Spleen (tissue), 11 donors: ENCODE measurements around the gene PCSK9. TPM values are rescaled to one million over a fixed set of nuclear protein-coding genes. Genes with fewer than 3 reads are reported as not detected.

ENCODE experiments used
- DNase-seq: peaks from one replicate; pipeline ENCODE4 v3.0.0-alpha.2; 2020
- H3K27ac ChIP-seq, 8 donors: fragments of 200-600 bp; sonication (generic) in 7 of 8; 1 replicate in 4 of 8; 2 replicates in 4 of 8; pipeline versions ENCODE4 v1.5.0 to v1.8.0; 2016 to 2021; ENCODE audit warnings: inconsistent platforms in 4 of 8, mild to moderate bottlenecking in 4 of 8, moderate library complexity in 1 of 8
- H3K27me3 ChIP-seq, 7 donors: fragments of 200-600 bp; sonication (generic) in 6 of 7; replicated peaks in 1 of 7; 1 replicate in 4 of 7; 2 replicates in 3 of 7; pipeline versions ENCODE4 v1.5.0 to v1.8.0; 2016 to 2021; ENCODE audit warnings: inconsistent platforms in 3 of 7, mild to moderate bottlenecking in 1 of 7
- H3K36me3 ChIP-seq, 6 donors: fragments of 200-600 bp; sonication (generic) in 5 of 6; 1 replicate in 4 of 6; 2 replicates in 2 of 6; pipeline versions ENCODE4 v1.5.0 to v1.8.0; 2016 to 2021; ENCODE audit warnings: inconsistent platforms in 2 of 6
- H3K4me1 ChIP-seq, 6 donors: fragments of 200-600 bp; sonication (generic) in 5 of 6; 1 replicate in 3 of 6; 2 replicates in 3 of 6; pipeline versions ENCODE4 v1.5.0 to v1.8.0; 2016 to 2021; ENCODE audit warnings: inconsistent platforms in 3 of 6
- H3K4me3 ChIP-seq, 8 donors: fragments of 200-600 bp; sonication (generic) in 7 of 8; 1 replicate in 4 of 8; 2 replicates in 4 of 8; pipeline versions ENCODE4 v1.5.0 to v1.8.0; 2016 to 2021; ENCODE audit warnings: inconsistent platforms in 4 of 8, mild to moderate bottlenecking in 4 of 8, moderate library complexity in 2 of 8
- H3K9me3 ChIP-seq, 8 donors: fragments of 200-600 bp; sonication (generic) in 7 of 8; 1 replicate in 4 of 8; 2 replicates in 4 of 8; pipeline versions ENCODE4 v1.5.0 to v1.8.0; 2016 to 2021; ENCODE audit warnings: inconsistent platforms in 4 of 8
- POLR2A ChIP-seq, 3 donors: fragments of 450-650 bp; IDR thresholded peaks; one replicate each; pipeline ENCODE4 v1.5.1; 2017; ENCODE audit warnings: antibody characterized with exemption in 3 of 3, mild to moderate bottlenecking in 1 of 3
- POLR2AphosphoS5 ChIP-seq, 3 donors: sonication (generic); formaldehyde crosslinking; IDR thresholded peaks; one replicate each; pipeline ENCODE4 v1.5.1; 2017; ENCODE audit warnings: antibody characterized with exemption in 3 of 3
- WGBS, 5 donors: extraction: QIAGEN DNeasy Blood & Tissue Kit in 3 of 5; methylation state at CpG; one replicate each; pipeline versions ENCODE4 v1.1.5 to v1.1.7; 2013 to 2018; 5-methylcytosine and 5-hydroxymethylcytosine counted together
- intact Hi-C: fragments of 100-400 bp; cut with DNase I; formaldehyde crosslinking; loops from one replicate; pipeline ENCODE4 v1.15.0; 2023; ENCODE audit warnings: low total_unique reads
- polyA plus RNA-seq, 3 donors: library from polyadenylated mRNA; stranded (reverse); fragments of 200-250 nt; gene quantifications; one replicate each; pipeline ENCODE4 v1.2.1, GENCODE V29; 2013
- total RNA-seq, 7 donors: library from RNA; depleted of rRNA in 3 of 7; stranded (reverse); fragments of >200 nt in 3 of 7; fragmentation: NEBNext Ultra II Directional in 4 of 7; extraction: Animal tissue kit (Norgen Biotek cat#: 25700) in 4 of 7; gene quantifications; one replicate each; pipeline versions ENCODE4 v1.1.0 to v1.2.1, GENCODE V29; 2016 to 2021
- TF ChIP-seq, protein P1 (sequence below), 11 experiments: fragments of 200-600 bp in 7 of 11; fragments of 450-650 bp in 4 of 11; sonication (generic) in 4 of 11; IDR thresholded peaks in 8 of 11; conservative IDR thresholded peaks in 3 of 11; 1 replicate in 7 of 11; 2 replicates in 4 of 11; pipeline versions ENCODE4 v1.4.0 to v1.8.0; 2016 to 2021; ENCODE audit warnings: antibody characterized with exemption in 11 of 11, inconsistent platforms in 4 of 11, mild to moderate bottlenecking in 1 of 11
- donor health status: healthy with polysubstance abuse.
- donor health status: DM: no; HTN: no; CAD: no; lungs with moderate emphysema.
- donor health status: DM: no; HTN: no; CAD: no.
- donor health status: Bipolar disorder and iron deficiency.
- donor health status: healthy.
- donor health status: DM: no; HTN: no; CAD: no.
- donor health status: DM: yes; HTN: yes; CAD: no.

PCSK9 gene
- total and polyA plus RNA-seq, 10 donors = 0.03 to 0.85 (median 0.18) TPM; not detected in 3

DNA sequence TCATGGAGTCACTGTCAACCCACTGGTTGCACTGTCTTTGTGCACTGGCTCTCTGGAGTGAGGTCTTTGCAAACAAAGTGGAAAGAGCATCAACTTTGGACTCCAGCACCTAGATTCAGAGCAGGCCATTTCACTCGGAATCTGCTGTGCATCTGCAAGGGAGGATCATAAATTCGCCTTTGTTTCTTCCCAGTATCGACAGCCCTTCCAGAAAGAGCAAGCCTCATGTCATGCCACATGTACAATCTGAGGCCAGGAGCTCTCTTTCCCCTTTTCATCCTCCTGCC lies 853 bp upstream of the PCSK9 start:
- Histone ChIP-seq H3K27me3 (peaks cover 0 to 87% (median 22%) of the 10 kb centered on the region in 7 donors), H3K9me3 (no peaks in the 10 kb centered on the region), H3K27ac (peak overlapping the region in 1 of 8 donors; percentile 62), H3K36me3 (no peaks in the 10 kb centered on the region), H3K4me3 (no peak overlapping the region), H3K4me1 (peaks cover 0 to 40% (median 13%) of the 10 kb centered on the region in 6 donors)
- intact Hi-C loops = no loop called here
- WGBS, 5 donors = 82 to 91% (median 87%) methylated on average over 3 of the region's 3 CpGs
- no peak for TF ChIP-seq POLR2A (IDR thresholded peaks at IDR 0.05)
- TF ChIP-seq POLR2AphosphoS5 (IDR thresholded peaks at IDR 0.05) = no peak
- TF ChIP-seq, protein P1, sequence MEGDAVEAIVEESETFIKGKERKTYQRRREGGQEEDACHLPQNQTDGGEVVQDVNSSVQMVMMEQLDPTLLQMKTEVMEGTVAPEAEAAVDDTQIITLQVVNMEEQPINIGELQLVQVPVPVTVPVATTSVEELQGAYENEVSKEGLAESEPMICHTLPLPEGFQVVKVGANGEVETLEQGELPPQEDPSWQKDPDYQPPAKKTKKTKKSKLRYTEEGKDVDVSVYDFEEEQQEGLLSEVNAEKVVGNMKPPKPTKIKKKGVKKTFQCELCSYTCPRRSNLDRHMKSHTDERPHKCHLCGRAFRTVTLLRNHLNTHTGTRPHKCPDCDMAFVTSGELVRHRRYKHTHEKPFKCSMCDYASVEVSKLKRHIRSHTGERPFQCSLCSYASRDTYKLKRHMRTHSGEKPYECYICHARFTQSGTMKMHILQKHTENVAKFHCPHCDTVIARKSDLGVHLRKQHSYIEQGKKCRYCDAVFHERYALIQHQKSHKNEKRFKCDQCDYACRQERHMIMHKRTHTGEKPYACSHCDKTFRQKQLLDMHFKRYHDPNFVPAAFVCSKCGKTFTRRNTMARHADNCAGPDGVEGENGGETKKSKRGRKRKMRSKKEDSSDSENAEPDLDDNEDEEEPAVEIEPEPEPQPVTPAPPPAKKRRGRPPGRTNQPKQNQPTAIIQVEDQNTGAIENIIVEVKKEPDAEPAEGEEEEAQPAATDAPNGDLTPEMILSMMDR (IDR thresholded peaks at IDR 0.05 in 8 of 11, conservative IDR thresholded peaks at IDR 0.05 in 3 of 11) = no peak
- no peak for DNase-seq

DNA sequence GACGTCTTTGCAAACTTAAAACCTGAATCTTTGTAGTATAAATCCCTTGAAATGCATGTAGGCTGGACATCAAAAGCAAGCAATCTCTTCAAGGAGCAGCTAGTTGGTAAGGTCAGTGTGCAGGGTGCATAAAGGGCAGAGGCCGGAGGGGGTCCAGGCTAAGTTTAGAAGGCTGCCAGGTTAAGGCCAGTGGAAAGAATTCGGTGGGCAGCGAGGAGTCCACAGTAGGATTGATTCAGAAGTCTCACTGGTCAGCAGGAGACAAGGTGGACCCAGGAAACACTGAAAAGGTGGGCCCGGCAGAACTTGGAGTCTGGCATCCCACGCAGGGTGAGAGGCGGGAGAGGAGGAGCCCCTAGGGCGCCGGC lies 390 bp upstream of the PCSK9 start:
- Histone ChIP-seq H3K4me3 (peak overlapping the region in 2 of 8 donors; percentile 36 to 38), H3K36me3 (no peaks in the 10 kb centered on the region), H3K4me1 (peaks cover 0 to 40% (median 13%) of the 10 kb centered on the region in 6 donors), H3K9me3 (no peaks in the 10 kb centered on the region), H3K27me3 (peaks cover 0 to 82% (median 22%) of the 10 kb centered on the region in 7 donors), H3K27ac (peak overlapping the region in 1 of 8 donors; percentile 72)
- intact Hi-C loops = no loop called here
- 36 to 49% (median 42%) methylated on average over 9 of the region's 9 CpGs for WGBS, 5 donors
- TF ChIP-seq POLR2AphosphoS5 (IDR thresholded peaks at IDR 0.05) (no peak), POLR2A (IDR thresholded peaks at IDR 0.05) (no peak)
- TF ChIP-seq, protein P1 (IDR thresholded peaks at IDR 0.05 in 8 of 11, conservative IDR thresholded peaks at IDR 0.05 in 3 of 11) = no peak
- DNase-seq = no peak

DNA sequence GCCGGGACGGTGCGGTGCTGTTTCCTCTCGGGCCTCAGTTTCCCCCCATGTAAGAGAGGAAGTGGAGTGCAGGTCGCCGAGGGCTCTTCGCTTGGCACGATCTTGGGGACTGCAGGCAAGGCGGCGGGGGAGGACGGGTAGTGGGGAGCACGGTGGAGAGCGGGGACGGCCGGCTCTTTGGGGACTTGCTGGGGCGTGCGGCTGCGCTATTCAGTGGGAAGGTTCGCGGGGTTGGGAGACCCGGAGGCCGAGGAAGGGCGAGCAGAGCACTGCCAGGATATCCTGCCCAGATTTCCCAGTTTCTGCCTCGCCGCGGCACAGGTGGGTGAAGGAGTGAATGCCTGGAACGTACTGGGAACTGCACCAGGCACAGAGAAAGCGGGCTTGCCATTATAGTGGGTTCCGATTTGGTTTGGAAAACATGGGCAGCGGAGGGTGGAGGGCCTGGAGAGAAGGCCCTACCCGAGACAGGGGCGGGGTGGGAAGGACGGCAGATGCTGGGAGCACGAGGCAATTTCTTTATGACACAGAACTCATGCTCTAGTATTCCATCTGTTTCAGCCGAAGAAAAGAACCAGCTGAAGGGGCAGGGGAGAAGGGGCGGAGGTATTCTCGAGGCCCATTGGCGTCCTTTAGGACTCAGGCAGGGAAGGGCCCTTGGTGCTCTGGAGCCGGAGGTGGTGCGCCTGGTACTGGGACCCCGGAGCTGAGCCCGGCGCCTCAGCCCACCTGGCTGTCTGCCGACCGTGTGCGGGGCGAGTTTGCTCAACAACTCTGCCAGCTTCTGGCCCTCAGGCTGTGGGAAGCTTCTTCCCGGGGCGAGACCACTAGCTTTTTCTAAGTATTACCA lies 960 bp downstream of the PCSK9 start:
- WGBS, 5 donors = 12 to 33% (median 19%) methylated on average over 41 to 49 of the region's 49 CpGs
- Histone ChIP-seq H3K9me3 (no peaks in the 10 kb centered on the region), H3K4me3 (peak overlapping the region in 4 of 8 donors; percentile 19 to 38 (median 33)), H3K27ac (peak overlapping the region in 1 of 8 donors; percentile 72), H3K36me3 (peaks cover 0 to 13% (median 0%) of the 10 kb centered on the region in 6 donors), H3K27me3 (peaks cover 0 to 72% (median 22%) of the 10 kb centered on the region in 7 donors), H3K4me1 (peaks cover 0 to 35% (median 13%) of the 10 kb centered on the region in 6 donors)
- peak; percentile 73 for DNase-seq
- intact Hi-C loops = no loop called here
- TF ChIP-seq POLR2AphosphoS5 (IDR thresholded peaks at IDR 0.05) (no peak), POLR2A (IDR thresholded peaks at IDR 0.05) (no peak)
- TF ChIP-seq, protein P1 (IDR thresholded peaks at IDR 0.05 in 8 of 11, conservative IDR thresholded peaks at IDR 0.05 in 3 of 11) = no peak

DNA sequence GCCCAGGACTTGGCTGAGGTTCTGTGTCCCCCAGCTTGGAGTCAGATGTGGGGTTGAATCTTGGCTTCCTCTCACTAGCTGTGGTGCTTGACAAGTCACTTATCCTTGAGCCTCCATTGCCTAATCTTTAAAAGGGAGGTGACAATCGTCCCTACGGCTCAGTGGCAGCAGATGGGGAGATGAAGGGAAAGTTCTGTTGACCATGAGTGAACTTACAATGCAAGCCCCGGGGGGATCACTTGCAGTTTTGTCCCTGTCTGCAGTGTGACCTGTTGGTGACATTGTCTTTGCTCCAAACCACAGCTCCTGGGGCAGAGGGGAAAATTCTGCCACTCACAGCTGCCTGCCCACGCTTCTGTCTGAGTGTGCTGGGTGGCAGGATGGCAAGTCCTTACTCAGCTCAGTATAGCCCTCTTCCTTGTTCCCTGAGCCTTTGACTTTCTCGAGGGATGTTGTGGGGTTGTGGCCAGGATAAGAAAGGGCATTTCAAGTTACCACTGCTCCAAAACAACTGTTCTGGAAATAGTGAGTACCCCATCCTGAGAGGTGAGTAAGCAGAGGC lies 1.7 kb downstream of the PCSK9 start:
- Histone ChIP-seq H3K9me3 (no peaks in the 10 kb centered on the region), H3K27ac (peak overlapping the region in 1 of 8 donors; percentile 72), H3K4me3 (peak overlapping the region in 2 of 8 donors; percentile 30 to 36), H3K4me1 (peaks cover 0 to 30% (median 10%) of the 10 kb centered on the region in 6 donors), H3K36me3 (peaks cover 0 to 17% (median 0%) of the 10 kb centered on the region in 6 donors), H3K27me3 (peaks cover 0 to 65% (median 22%) of the 10 kb centered on the region in 7 donors)
- intact Hi-C loops = no loop called here
- no peak for TF ChIP-seq POLR2A (IDR thresholded peaks at IDR 0.05)
- TF ChIP-seq POLR2AphosphoS5 (IDR thresholded peaks at IDR 0.05) = no peak
- TF ChIP-seq, protein P1 (IDR thresholded peaks at IDR 0.05 in 8 of 11, conservative IDR thresholded peaks at IDR 0.05 in 3 of 11) = no peak
- no peak for DNase-seq
- WGBS, 5 donors = 41 to 60% (median 53%) methylated on average over 5 of the region's 5 CpGs
